ENCODE measurements around the gene FCHSD2.
A peak's percentile ranks its signal among the peaks of the same experiment; 100 is the strongest.

The FCHSD2 gene

DNA sequence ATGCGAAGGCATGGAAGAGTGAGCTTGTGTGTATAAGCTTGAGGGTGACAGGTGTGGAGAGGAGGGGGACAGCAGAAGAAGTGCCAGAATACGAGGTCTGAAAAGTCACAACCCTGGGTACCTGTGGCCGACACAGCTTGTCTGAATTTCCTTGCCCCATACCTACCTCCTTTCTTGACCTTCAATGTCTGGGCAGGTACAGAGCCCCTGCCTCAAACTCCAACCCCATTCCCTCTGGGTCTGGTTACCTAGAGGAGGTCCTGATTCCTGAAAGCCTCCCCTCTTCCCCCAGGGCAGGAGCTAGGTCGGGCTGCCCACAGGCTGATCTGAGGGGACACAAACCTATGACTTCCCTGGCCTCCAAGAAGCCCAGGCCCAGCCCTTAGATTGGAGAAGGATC is 36.6 kb upstream of the FCHSD2 start:
- H3K36me3 ChIP-seq (ENCODE audit: control insufficient read depth in 4 of 4, insufficient read depth in 4 of 4, low read length in 3 of 4), result no peaks in the 10 kb centered on the region
- CTCF ChIA-PET, result interaction anchor here (0.6 to 8.7 kb wide), 31 partner anchors 9 to 587 kb away, joined by 3 to 108 read pairs (median 5); partner anchors contain the start of gene FCHSD2
- 96% methylated on average over 3 of the region's 4 CpGs for WGBS (ENCODE audit: insufficient coverage)
- H3K4me1 ChIP-seq (ENCODE audit: control extremely low read depth in 1 of 4, control insufficient read depth in 4 of 4, insufficient read depth in 4 of 4, low read length in 3 of 4), result peaks cover 0 to 25% (median 17%) of the 10 kb centered on the region in 4 experiments
- DNase-seq, result no peak
- no peak overlapping the region for H3K27ac ChIP-seq (ENCODE audit: insufficient read depth in 1 of 2, low read depth in 1 of 2, low read length in 2 of 2, poor library complexity in 1 of 2, severe bottlenecking in 2 of 2)
- no peak overlapping the region for H3K4me3 ChIP-seq (ENCODE audit: control insufficient read depth in 1 of 7, extremely low read depth in 1 of 7, insufficient read depth in 4 of 7, low read depth in 2 of 7, low read length in 6 of 7)
- H3K9me3 ChIP-seq (ENCODE audit: control extremely low read depth in 1 of 5, control insufficient read depth in 4 of 5, insufficient read depth in 2 of 5, low read depth in 1 of 5, low read length in 4 of 5), result no peaks in the 10 kb centered on the region
- POLR2A ChIA-PET, result interaction anchor here (2.9 kb wide), 1 partner anchor 36 kb away, joined by 37 read pairs; the partner anchor contains the start of gene FCHSD2
- no peaks in the 10 kb centered on the region for H3K27me3 ChIP-seq (replicated peaks in 2 of 5; ENCODE audit: control insufficient read depth in 4 of 5, insufficient read depth in 5 of 5, low read length in 4 of 5)

DNA sequence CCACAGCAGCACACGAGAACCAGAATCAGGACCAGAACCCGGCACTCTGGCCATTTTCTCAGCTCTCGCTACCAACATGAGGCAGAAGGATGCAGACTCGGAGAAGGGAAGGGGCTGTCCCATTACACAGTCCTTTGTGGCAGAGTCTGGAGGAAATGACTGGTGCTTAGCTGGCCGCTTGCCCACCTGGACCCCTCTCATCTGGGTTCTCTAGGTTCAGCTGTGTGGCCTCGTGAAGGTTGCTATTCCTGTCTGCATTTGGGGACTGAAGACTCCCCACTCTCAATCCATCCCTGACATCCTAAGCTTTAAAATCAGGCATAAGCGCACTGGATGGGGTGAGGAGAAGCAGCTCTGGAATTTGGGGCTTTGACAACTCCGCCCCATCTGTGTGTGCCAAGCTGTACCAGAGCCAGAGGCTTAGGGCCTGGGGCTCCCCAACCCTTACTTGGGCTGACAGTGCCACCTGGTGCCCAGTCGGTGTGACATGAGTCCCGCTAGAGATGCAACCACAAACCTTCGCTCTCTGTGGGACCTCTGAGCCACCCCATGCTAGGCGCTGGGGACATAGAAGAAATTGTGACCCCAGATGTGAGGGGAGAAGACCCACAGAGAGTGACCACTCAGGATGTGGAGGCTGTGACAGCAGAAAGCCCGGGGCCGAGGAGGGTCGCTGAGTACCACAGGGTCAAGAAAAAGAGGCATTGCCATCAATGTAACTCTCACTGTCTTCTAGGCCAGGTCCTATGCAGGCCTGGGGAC is 35.8 kb upstream of the FCHSD2 start:
- Histone ChIP-seq H3K4me3 (ENCODE audit: control insufficient read depth in 1 of 7, extremely low read depth in 1 of 7, insufficient read depth in 4 of 7, low read depth in 2 of 7, low read length in 6 of 7) (peak overlapping the region in 2 of 7 experiments; percentile 20 to 23), H3K27ac (ENCODE audit: insufficient read depth in 1 of 2, low read depth in 1 of 2, low read length in 2 of 2, poor library complexity in 1 of 2, severe bottlenecking in 2 of 2) (peak overlapping the region in 1 of 2 experiments; percentile 35)
- POLR2A ChIA-PET, result interaction anchor here (0.6 to 2.9 kb wide), 4 partner anchors 32 to 253 kb away, joined by 3 to 37 read pairs (median 3); partner anchors contain the start of gene FCHSD2

DNA sequence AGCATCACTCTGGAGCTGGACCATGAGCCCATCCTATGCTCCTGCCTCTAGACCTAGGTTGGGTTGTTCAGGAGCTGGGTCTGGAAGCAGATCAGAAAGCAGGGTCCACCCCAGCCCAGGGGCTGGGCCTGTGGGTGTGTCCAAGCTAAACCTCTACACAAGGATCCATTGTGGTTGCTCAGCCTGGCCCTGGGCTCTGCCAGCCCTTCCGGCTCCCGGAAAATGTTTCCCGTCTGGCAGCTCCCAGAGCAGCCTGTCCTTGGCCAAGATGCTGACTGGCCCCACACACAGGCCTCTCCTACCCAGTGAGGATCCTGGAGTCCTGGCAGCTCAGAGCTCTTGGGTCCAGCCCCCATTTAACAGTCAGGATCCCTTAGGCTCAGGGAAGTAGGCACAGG is 35.3 kb upstream of the FCHSD2 start:
- ChIA-PET CTCF (interaction anchor here (0.7 to 8.7 kb wide), 45 partner anchors 8 to 492 kb away, joined by 3 to 108 read pairs (median 5); partner anchors contain the start of gene FCHSD2), POLR2A (interaction anchor here (0.6 to 2.9 kb wide), 4 partner anchors 31 to 253 kb away, joined by 3 to 37 read pairs (median 3); partner anchors contain the start of gene FCHSD2)
- no peak for DNase-seq
- 83% methylated on average over 3 of the region's 3 CpGs for WGBS (ENCODE audit: insufficient coverage)
- H3K27ac ChIP-seq (ENCODE audit: insufficient read depth in 1 of 2, low read depth in 1 of 2, low read length in 2 of 2, poor library complexity in 1 of 2, severe bottlenecking in 2 of 2), result peak overlapping the region in 1 of 2 experiments; percentile 35
- peaks cover 0 to 21% (median 17%) of the 10 kb centered on the region in 4 experiments for H3K4me1 ChIP-seq (ENCODE audit: control extremely low read depth in 1 of 4, control insufficient read depth in 4 of 4, insufficient read depth in 4 of 4, low read length in 3 of 4)
- no peaks in the 10 kb centered on the region for H3K9me3 ChIP-seq (ENCODE audit: control extremely low read depth in 1 of 5, control insufficient read depth in 4 of 5, insufficient read depth in 2 of 5, low read depth in 1 of 5, low read length in 4 of 5)
- H3K36me3 ChIP-seq (ENCODE audit: control insufficient read depth in 4 of 4, insufficient read depth in 4 of 4, low read length in 3 of 4), result no peaks in the 10 kb centered on the region
- H3K27me3 ChIP-seq (replicated peaks in 2 of 5; ENCODE audit: control insufficient read depth in 4 of 5, insufficient read depth in 5 of 5, low read length in 4 of 5), result no peaks in the 10 kb centered on the region
- H3K4me3 ChIP-seq (ENCODE audit: control insufficient read depth in 1 of 7, extremely low read depth in 1 of 7, insufficient read depth in 4 of 7, low read depth in 2 of 7, low read length in 6 of 7), result no peak overlapping the region

More for the DNA sequence above, 35.8 kb upstream of the FCHSD2 start:
- Histone ChIP-seq H3K36me3 (ENCODE audit: control insufficient read depth in 4 of 4, insufficient read depth in 4 of 4, low read length in 3 of 4) (no peaks in the 10 kb centered on the region), H3K4me1 (ENCODE audit: control extremely low read depth in 1 of 4, control insufficient read depth in 4 of 4, insufficient read depth in 4 of 4, low read length in 3 of 4) (peaks cover 0 to 25% (median 17%) of the 10 kb centered on the region in 4 experiments), H3K27me3 (replicated peaks in 2 of 5; ENCODE audit: control insufficient read depth in 4 of 5, insufficient read depth in 5 of 5, low read length in 4 of 5) (no peaks in the 10 kb centered on the region), H3K9me3 (ENCODE audit: control extremely low read depth in 1 of 5, control insufficient read depth in 4 of 5, insufficient read depth in 2 of 5, low read depth in 1 of 5, low read length in 4 of 5) (no peaks in the 10 kb centered on the region)
- CTCF ChIA-PET, result interaction anchor here (0.6 to 8.7 kb wide), 55 partner anchors 9 to 587 kb away, joined by 3 to 108 read pairs (median 4); partner anchors contain the start of gene FCHSD2
- 25% methylated on average over 12 of the region's 15 CpGs for WGBS (ENCODE audit: insufficient coverage)
- DNase-seq, result peak; percentile 85 to 92 (median 91)

DNA sequence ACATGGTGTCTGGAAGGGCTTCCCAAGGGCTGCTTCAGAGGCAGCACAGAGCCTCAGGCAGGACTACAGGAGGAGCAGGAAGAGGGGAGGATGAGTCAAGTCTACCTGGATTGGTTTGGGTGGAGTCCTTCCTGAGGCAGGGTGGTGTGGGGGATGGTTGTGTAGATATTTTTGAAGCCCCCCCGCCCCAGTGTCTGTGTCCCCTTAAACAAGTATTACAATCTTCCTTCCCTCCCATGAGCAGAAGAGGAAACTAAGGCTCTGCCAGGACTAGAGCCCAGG is 34.7 kb upstream of the FCHSD2 start:
- ChIA-PET CTCF (interaction anchor here (0.8 to 8.7 kb wide), 21 partner anchors 11 to 453 kb away, joined by 3 to 108 read pairs (median 8); partner anchors contain the start of gene FCHSD2), POLR2A (interaction anchor here (2.9 kb wide), 1 partner anchor 34 kb away, joined by 37 read pairs; the partner anchor contains the start of gene FCHSD2)
- Histone ChIP-seq H3K9me3 (ENCODE audit: control extremely low read depth in 1 of 5, control insufficient read depth in 4 of 5, insufficient read depth in 2 of 5, low read depth in 1 of 5, low read length in 4 of 5) (no peaks in the 10 kb centered on the region), H3K36me3 (ENCODE audit: control insufficient read depth in 4 of 4, insufficient read depth in 4 of 4, low read length in 3 of 4) (no peaks in the 10 kb centered on the region), H3K4me1 (ENCODE audit: control extremely low read depth in 1 of 4, control insufficient read depth in 4 of 4, insufficient read depth in 4 of 4, low read length in 3 of 4) (peaks cover 0 to 21% (median 17%) of the 10 kb centered on the region in 4 experiments), H3K4me3 (ENCODE audit: control insufficient read depth in 1 of 7, extremely low read depth in 1 of 7, insufficient read depth in 4 of 7, low read depth in 2 of 7, low read length in 6 of 7) (no peak overlapping the region), H3K27me3 (replicated peaks in 2 of 5; ENCODE audit: control insufficient read depth in 4 of 5, insufficient read depth in 5 of 5, low read length in 4 of 5) (no peaks in the 10 kb centered on the region), H3K27ac (ENCODE audit: insufficient read depth in 1 of 2, low read depth in 1 of 2, low read length in 2 of 2, poor library complexity in 1 of 2, severe bottlenecking in 2 of 2) (no peak overlapping the region)
- no CpG with 5 or more reads among the region's 1 CpG for WGBS (ENCODE audit: insufficient coverage)
- no peak for DNase-seq

DNA sequence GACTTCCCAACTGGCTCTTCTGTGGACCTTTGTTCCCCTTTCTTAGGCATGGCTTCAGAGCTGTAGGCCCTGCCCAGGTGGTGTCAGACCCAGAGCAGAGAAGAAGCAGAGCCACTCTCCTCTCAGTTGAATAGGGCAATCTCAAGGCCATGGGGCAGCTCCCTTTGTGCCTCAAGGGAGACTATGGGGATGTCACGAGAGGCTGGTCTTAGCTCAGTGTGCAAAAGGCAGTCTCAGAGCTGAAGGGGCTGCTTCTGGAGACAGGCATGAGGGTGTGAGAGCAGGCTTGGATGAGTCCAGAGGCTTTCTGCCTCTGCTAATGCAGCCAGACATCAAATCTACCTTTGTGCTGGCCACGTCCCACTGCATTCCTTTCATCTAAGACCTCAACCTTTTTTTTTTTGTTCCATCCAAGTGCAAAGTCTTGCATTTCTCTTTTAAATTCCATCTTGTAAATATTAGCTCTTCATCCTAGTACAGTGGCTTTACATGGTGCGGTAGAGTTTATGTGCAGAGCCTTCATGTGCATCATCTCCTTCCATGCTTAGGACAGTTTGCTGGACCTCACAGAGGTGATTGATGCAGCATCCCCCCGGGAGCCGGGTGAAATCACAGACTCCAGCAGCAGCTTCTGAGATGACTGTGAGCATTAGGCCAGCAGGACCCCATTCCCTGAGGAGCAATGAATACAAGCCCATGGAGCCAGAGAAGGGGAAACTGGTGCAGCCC is 34.2 kb upstream of the FCHSD2 start:
- 96% methylated on average over 4 of the region's 5 CpGs for WGBS (ENCODE audit: insufficient coverage)
- CTCF ChIA-PET, result interaction anchor here (0.7 to 8.7 kb wide), 13 partner anchors 11 to 451 kb away, joined by 3 to 108 read pairs (median 15); partner anchors contain the start of gene FCHSD2
- H3K27ac ChIP-seq (ENCODE audit: insufficient read depth in 1 of 2, low read depth in 1 of 2, low read length in 2 of 2, poor library complexity in 1 of 2, severe bottlenecking in 2 of 2), result no peak overlapping the region
- H3K36me3 ChIP-seq (ENCODE audit: control insufficient read depth in 4 of 4, insufficient read depth in 4 of 4, low read length in 3 of 4), result no peaks in the 10 kb centered on the region
- H3K27me3 ChIP-seq (replicated peaks in 2 of 5; ENCODE audit: control insufficient read depth in 4 of 5, insufficient read depth in 5 of 5, low read length in 4 of 5), result no peaks in the 10 kb centered on the region
- POLR2A ChIA-PET, result interaction anchor here (0.6 to 2.9 kb wide), 2 partner anchors 20 to 34 kb away, joined by 7 to 37 read pairs; partner anchors contain the start of gene FCHSD2
- H3K4me1 ChIP-seq (ENCODE audit: control extremely low read depth in 1 of 4, control insufficient read depth in 4 of 4, insufficient read depth in 4 of 4, low read length in 3 of 4), result peaks cover 0 to 21% (median 17%) of the 10 kb centered on the region in 4 experiments
- no peak overlapping the region for H3K4me3 ChIP-seq (ENCODE audit: control insufficient read depth in 1 of 7, extremely low read depth in 1 of 7, insufficient read depth in 4 of 7, low read depth in 2 of 7, low read length in 6 of 7)
- no peak for DNase-seq
- H3K9me3 ChIP-seq (ENCODE audit: control extremely low read depth in 1 of 5, control insufficient read depth in 4 of 5, insufficient read depth in 2 of 5, low read depth in 1 of 5, low read length in 4 of 5), result no peaks in the 10 kb centered on the region

DNA sequence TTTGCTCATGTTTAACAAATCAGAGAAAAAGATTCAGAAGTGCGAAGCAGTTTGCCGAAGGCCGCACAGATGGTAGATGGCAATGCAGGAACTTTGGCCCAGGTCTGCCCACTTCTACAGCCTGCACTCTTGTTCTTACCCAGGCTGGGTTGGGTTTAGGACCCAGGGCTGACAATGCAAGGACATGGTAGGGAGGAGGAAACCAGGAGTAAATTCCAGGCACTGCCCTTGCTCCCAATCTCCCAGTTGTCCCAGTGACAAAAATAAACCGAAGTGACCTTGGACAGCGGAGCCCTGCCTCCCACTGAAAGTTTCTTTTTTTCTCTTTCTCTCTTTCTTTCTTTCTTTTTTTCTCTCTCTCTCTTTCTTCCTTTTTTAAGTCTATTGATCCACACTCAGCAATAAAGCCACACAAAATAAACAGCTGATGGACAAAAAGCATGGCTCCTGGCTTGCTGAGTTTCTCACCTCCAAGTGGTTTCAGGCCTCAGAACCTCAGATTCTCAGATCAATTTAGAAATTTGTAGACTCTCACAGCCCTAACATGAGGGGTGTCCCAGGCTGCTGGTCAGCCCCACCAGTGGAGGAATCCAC is 33.5 kb upstream of the FCHSD2 start:
- Histone ChIP-seq H3K27me3 (replicated peaks in 2 of 5; ENCODE audit: control insufficient read depth in 4 of 5, insufficient read depth in 5 of 5, low read length in 4 of 5) (no peaks in the 10 kb centered on the region), H3K27ac (ENCODE audit: insufficient read depth in 1 of 2, low read depth in 1 of 2, low read length in 2 of 2, poor library complexity in 1 of 2, severe bottlenecking in 2 of 2) (no peak overlapping the region), H3K36me3 (ENCODE audit: control insufficient read depth in 4 of 4, insufficient read depth in 4 of 4, low read length in 3 of 4) (no peaks in the 10 kb centered on the region), H3K4me3 (ENCODE audit: control insufficient read depth in 1 of 7, extremely low read depth in 1 of 7, insufficient read depth in 4 of 7, low read depth in 2 of 7, low read length in 6 of 7) (no peak overlapping the region), H3K9me3 (ENCODE audit: control extremely low read depth in 1 of 5, control insufficient read depth in 4 of 5, insufficient read depth in 2 of 5, low read depth in 1 of 5, low read length in 4 of 5) (no peaks in the 10 kb centered on the region), H3K4me1 (ENCODE audit: control extremely low read depth in 1 of 4, control insufficient read depth in 4 of 4, insufficient read depth in 4 of 4, low read length in 3 of 4) (peaks cover 0 to 21% (median 17%) of the 10 kb centered on the region in 4 experiments)
- ChIA-PET POLR2A (interaction anchor here (0.6 to 2.9 kb wide), 2 partner anchors 20 to 33 kb away, joined by 7 to 37 read pairs; partner anchors contain the start of gene FCHSD2), CTCF (interaction anchor here (0.7 to 8.7 kb wide), 8 partner anchors 12 to 347 kb away, joined by 3 to 108 read pairs (median 32); partner anchors contain the start of gene FCHSD2)
- no peak for DNase-seq
- WGBS (ENCODE audit: insufficient coverage), result 70% methylated on average over 5 of the region's 5 CpGs

All from common myeloid progenitor, CD34-positive (primary cell).